Measurements from ENCODE around the gene TLR9.
A peak's percentile ranks its signal among the peaks of the same experiment; 100 is the strongest.

The TLR9 gene

DNA sequence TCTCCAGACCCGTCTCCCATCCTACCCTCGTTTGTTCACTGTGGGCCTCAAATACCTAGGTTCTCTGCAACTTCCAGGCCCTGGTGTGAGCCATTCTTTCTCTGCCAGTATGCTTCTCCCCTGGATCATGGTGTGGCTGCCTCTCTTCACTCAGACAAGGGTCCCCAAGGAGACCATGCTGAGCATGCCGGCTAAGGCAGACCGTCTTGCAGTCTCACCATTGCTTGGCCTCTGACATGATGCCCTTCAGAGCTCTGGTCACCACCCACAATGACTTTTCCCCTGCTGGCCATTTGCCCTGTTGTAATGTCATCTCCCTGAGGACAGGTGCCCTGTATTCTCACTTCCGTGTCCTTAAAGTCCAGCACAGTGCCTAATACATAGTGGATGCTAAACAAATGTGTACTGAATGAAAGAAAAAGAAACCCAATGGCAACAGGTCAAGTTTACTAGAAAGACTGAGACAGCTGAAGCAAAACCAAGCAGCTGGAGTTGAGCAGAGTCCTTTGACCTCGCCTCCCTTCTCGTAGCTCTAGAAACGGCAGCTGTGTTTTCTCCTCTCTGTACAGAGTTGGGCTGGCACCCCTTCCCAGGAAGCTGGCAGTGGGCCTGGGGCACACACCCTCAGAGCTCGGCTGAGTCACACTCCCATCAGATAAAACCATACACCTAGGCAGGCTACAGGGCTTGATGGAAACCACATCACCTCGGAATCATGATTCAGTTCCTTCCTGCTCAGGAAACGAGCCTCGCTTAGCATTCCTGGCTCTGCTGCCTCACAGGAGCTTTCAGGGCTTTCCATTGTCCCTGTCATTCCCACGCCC is 8.6 kb downstream of the TLR9 start:
- DNase-seq: no peak

- DNase-seq: no peak
Measured at GRCh38 chr3:52215351-52215750, 10.1 kb downstream of the TLR9 start.

DNA sequence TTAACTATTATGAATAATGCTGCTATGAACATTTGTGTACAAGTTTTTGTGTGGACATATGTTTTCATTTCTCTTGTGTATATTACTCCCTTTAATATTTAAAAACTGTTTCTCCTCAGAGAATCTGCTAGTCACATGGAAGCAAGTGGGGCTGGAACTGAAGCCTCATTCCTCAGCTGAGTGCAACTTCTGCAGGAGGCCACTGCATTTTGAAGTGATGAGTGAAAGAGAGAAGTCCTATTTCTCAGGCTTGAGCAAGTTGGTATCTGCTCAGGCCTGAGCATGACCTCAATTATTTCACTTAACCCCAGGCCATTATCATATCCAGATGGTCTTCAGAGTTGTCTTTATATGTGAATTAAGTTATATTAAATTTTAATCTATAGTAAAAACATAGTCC is 11.5 kb downstream of the TLR9 start:
- DNase-seq: no peak

DNA sequence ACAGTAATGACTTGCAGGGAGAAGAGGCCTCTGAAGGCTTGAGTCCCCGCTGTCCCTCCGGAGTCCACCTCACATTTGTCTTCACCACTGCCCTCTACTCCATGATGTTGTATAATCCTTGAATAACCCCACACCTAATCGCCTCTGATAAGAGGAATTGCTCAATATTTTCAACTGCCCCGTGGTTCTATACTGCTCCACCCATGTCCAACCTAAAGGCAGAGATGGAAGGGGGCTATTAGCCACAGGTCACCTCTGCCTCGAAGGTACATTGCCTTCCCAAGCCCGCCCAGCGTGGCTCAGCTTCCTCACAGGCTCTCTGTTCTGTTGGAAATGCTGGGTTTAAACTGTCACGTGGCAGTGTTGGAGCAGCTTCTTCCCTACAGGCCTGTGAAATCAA is 12.4 kb downstream of the TLR9 start:
- DNase-seq: no peak

DNA sequence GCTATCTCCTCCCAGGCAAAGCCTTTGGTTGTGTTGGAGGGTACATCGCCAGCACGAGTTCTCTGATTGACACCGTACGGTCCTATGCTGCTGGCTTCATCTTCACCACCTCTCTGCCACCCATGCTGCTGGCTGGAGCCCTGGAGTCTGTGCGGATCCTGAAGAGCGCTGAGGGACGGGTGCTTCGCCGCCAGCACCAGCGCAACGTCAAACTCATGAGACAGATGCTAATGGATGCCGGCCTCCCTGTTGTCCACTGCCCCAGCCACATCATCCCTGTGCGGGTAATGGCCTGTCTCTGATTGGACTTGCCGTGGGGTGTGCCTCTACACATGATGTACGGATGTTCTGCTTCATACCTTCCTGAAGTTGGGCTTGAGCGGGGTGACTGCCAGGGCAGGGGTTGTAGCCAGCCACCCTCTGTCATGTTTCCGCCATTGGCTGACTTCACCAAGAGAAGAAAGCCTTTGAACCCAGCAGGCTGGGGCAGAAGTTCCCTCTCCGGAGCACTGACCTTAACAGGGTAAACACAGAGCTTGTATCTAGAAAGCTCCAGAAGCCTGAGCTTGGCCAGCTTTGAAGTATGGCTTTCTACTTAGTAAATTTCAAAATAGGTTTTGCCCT is 14.1 kb downstream of the TLR9 start:
- no peak for DNase-seq

GRCh38 chr3:52210550-52211046 is 14.8 kb downstream of the TLR9 start:
- no peak for DNase-seq

GRCh38 chr3:52210037-52210436 is 15.4 kb downstream of the TLR9 start:
- DNase-seq: no peak

DNA sequence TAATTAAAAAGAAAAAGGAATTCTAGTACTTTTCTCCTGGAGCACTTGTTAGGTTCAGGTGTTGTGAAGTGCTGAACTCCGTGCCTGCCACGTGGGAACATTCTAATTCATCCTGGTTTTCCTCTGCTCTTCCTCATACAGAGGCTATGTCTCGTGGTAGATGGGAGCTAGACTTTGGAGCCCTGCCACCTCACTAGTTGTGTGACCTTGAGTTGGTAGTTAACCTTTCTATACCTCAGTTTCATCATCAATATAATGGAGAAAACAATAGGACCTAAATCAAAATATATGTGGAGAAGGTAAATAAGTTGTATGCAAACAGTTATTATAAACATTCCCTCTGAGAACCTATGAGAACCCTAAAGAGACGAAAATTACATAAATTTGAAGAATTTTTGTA is 16.9 kb downstream of the TLR9 start:
- DNase-seq: no peak

DNA sequence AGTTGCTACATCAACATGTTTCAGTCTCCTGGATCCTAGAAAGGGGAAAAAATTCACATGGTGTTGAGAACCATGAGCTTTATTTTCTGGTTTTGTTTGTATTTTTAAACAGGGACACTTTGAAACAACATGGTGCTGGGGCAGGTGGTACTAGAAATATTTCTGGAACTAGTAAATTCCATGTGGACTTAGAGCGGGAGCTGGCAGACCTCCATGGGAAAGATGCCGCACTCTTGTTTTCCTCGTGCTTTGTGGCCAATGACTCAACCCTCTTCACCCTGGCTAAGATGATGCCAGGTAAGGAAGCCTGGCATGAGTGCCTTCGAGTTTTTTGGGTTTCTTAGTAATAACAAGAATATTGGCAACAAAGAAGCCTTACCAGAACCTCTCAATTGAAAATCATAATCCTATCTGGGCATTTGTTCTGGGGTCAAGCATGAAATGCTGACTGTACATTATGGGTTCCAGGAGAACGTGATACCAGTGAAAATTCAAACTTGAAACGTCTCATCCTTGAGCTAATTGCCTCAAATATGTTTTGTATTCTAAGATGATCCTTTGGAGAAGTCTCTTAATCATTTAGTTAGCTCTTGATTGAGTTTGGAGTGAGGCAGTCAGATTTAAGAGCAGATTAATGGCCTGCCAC is 19.6 kb downstream of the TLR9 start:
- no peak for DNase-seq

GRCh38 chr3:52204337-52205073 is 20.9 kb downstream of the TLR9 start:
- DNase-seq: peak; percentile 31

- DNase-seq: no peak
Measured at GRCh38 chr3:52203701-52204100, 21.7 kb downstream of the TLR9 start.

GRCh38 chr3:52202384-52203077 is 22.9 kb downstream of the TLR9 start:
- DNase-seq: no peak

GRCh38 chr3:52200981-52201679 is 24.3 kb downstream of the TLR9 start:
- no peak for DNase-seq

GRCh38 chr3:52198643-52199608 is 26.5 kb downstream of the TLR9 start:
- no peak for DNase-seq

DNA sequence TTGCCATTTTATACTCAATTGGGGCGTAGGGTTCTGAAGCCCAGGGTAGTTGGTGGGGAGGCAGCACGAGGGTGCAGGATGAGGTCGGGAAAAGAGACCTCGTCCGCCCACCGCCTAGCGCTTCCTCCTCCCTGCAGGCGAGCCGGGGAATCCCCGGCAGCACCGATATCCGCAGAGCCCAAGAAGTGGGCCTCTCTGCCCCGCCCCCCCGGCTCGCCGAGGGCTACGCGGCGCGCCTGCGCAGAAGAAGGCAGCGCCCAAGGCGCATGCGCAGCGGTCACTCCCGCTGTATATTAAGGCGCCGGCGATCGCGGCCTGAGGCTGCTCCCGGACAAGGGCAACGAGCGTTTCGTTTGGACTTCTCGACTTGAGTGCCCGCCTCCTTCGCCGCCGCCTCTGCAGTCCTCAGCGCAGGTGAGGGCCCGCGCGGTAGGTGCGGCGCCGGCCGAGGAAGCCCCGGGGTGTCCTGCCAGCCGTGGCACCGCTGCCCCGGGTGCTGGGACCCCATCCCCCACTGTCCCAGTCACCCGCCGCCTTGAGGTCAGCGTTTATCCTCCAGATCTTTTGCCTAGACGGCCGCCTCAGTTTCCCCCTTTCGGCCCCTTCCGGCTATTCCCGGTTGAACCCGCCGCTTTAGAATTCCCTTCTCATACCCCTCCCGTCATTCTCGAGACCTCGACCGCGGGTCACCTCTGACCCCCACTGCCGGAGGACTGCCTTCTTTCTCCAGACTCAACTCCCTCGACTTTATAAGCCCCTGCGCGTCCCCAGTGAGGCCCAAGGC is 27.4 kb downstream of the TLR9 start, which contains the start of gene ALAS1:
ALAS1 (plus strand) TSS at position 319 of the 784 bp plus-strand sequence. CDS start 1,082 bp downstream, outside the sequence.
- DNase-seq: no peak

DNA sequence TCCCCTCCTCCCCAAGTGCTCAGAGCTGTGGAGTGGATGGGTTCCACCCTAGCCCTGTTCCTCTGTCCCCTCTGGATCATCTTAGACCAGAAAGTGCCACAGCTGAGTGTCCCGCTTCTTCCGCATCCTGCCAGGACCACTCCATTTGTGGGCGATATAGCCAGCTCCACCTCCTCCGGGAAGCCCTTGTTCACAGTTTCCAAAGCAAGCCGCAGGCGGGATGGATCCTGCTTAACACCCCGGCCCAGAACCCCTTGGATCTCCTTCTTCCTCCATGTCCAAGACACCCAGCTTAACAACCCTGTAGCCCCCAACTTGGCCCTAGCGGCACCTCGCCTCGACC is 28.0 kb downstream of the TLR9 start:
- DNase-seq: no peak

GRCh38 chr3:52196977-52197376 is 28.5 kb downstream of the TLR9 start:
- no peak for DNase-seq

GRCh38 chr3:52195823-52196331 is 29.6 kb downstream of the TLR9 start:
- no peak for DNase-seq

- no peak for DNase-seq
Measured at GRCh38 chr3:52195291-52195597, 30.2 kb downstream of the TLR9 start.

All from NCI-H187 treated with DMSO at 0.1 percent for 48 hours (cell line).